Uterus (tissue), 4 donors: Measurements from ENCODE around the gene TAF11L11. TPM values are rescaled to one million over a fixed set of nuclear protein-coding genes. Genes with fewer than 3 reads are reported as not detected.
"Not testable (repeated sequence)": the region's sequence is repeated elsewhere in the genome, so short reads cannot be mapped to it uniquely, and the experiment has no call there.

Source experiments
- DNase-seq, 2 donors: peaks; one replicate each; pipeline ENCODE4 v3.0.0-alpha.2; 2019 to 2020
- H3K27ac ChIP-seq, 2 donors: fragments of 200-600 bp; sonication (generic); 1 replicate in 1 of 2; 2 replicates in 1 of 2; pipeline ENCODE4 v1.5.1; 2016 to 2018
- H3K27me3 ChIP-seq, 2 donors: fragments of 200-600 bp; sonication (generic); one replicate each; pipeline ENCODE4 v1.5.1; 2018 to 2019; ENCODE audit warnings: control low read depth in 1 of 2
- H3K36me3 ChIP-seq, 2 donors: fragments of 200-600 bp; sonication (generic); one replicate each; pipeline ENCODE4 v1.5.1; 2019; ENCODE audit warnings: control low read depth in 1 of 2
- H3K4me1 ChIP-seq, 2 donors: fragments of 200-600 bp; sonication (generic); one replicate each; pipeline ENCODE4 v1.5.1; 2018 to 2019; ENCODE audit warnings: control low read depth in 1 of 2
- H3K4me3 ChIP-seq, 2 donors: fragments of 200-600 bp; sonication (generic); 1 replicate in 1 of 2; 2 replicates in 1 of 2; pipeline ENCODE4 v1.5.1; 2018 to 2019; ENCODE audit warnings: mild to moderate bottlenecking in 1 of 2
- H3K9me3 ChIP-seq, 2 donors: fragments of 200-600 bp; sonication (generic); one replicate each; pipeline ENCODE4 v1.5.1; 2019; ENCODE audit warnings: control low read depth in 1 of 2
- CTCF ChIP-seq, 4 experiments: fragments of 200-600 bp in 2 of 4; fragments of 450-650 bp in 2 of 4; sonication (generic) in 2 of 4; IDR thresholded peaks; one replicate each; pipeline ENCODE4 v1.5.1; 2016 to 2019; ENCODE audit warnings: antibody characterized with exemption in 4 of 4, mild to moderate bottlenecking in 2 of 4, moderate library complexity in 1 of 4
- POLR2A ChIP-seq, 2 donors: fragments of 450-650 bp; IDR thresholded peaks; one replicate each; pipeline ENCODE4 v1.6.1; 2016; ENCODE audit warnings: antibody characterized with exemption in 2 of 2, mild to moderate bottlenecking in 1 of 2, moderate library complexity in 1 of 2
- intact Hi-C: fragments of 100-400 bp; cut with DNase I; formaldehyde crosslinking; loops from one replicate; pipeline ENCODE4 v1.15.1; 2023; ENCODE audit warnings: low total_unique reads
- total RNA-seq, 4 donors: library from RNA; depleted of rRNA in 3 of 4; stranded (reverse); fragments of >200 nt in 3 of 4; gene quantifications; one replicate each; pipeline versions ENCODE4 v1.1.0 to v1.2.4, GENCODE V29; 2014 to 2023
- donor health status: DM: yes; HTN: yes; CAD: no.

The TAF11L11 gene
- total RNA-seq, 4 donors from 2014 or later, result not detected

GRCh38 chr5:17614872-17615605, 11.1 kb downstream of the TAF11L11 start:
- H3K9me3 ChIP-seq, result no peaks in the 10 kb centered on the region
- no peaks in the 10 kb centered on the region for H3K4me1 ChIP-seq
- intact Hi-C loops, result no loop called here
- H3K27ac ChIP-seq, result no peak overlapping the region
- no peak overlapping the region for H3K4me3 ChIP-seq
- TF ChIP-seq CTCF (IDR thresholded peaks at IDR 0.05) (no peak), POLR2A (IDR thresholded peaks at IDR 0.05) (no peak)
- H3K36me3 ChIP-seq, result no peaks in the 10 kb centered on the region
- no peak for DNase-seq
- no peaks in the 10 kb centered on the region for H3K27me3 ChIP-seq

GRCh38 chr5:17619354-17619753, 15.4 kb downstream of the TAF11L11 start:
- no peaks in the 10 kb centered on the region for H3K4me1 ChIP-seq
- H3K27me3 ChIP-seq, result no peaks in the 10 kb centered on the region
- H3K36me3 ChIP-seq, result no peaks in the 10 kb centered on the region
- TF ChIP-seq CTCF (IDR thresholded peaks at IDR 0.05) (no peak), POLR2A (IDR thresholded peaks at IDR 0.05) (no peak)
- no peak overlapping the region for H3K27ac ChIP-seq
- intact Hi-C loops, result no loop called here
- H3K9me3 ChIP-seq, result no peaks in the 10 kb centered on the region
- no peak for DNase-seq
- no peak overlapping the region for H3K4me3 ChIP-seq

GRCh38 chr5:17620627-17621026, 16.6 kb downstream of the TAF11L11 start:
- H3K36me3 ChIP-seq, result no peaks in the 10 kb centered on the region
- H3K9me3 ChIP-seq, result no peaks in the 10 kb centered on the region
- TF ChIP-seq CTCF (IDR thresholded peaks at IDR 0.05), result no peak
- no peak for TF ChIP-seq POLR2A (IDR thresholded peaks at IDR 0.05)
- intact Hi-C loops, result no loop called here
- no peak overlapping the region for H3K27ac ChIP-seq
- no peak for DNase-seq
- no peak overlapping the region for H3K4me3 ChIP-seq
- no peaks in the 10 kb centered on the region for H3K4me1 ChIP-seq
- no peaks in the 10 kb centered on the region for H3K27me3 ChIP-seq

GRCh38 chr5:17625686-17626085, 21.7 kb downstream of the TAF11L11 start:
- Histone ChIP-seq H3K9me3 (no peaks in the 10 kb centered on the region), H3K4me1 (no peaks in the 10 kb centered on the region), H3K27ac (no peak overlapping the region), H3K27me3 (no peaks in the 10 kb centered on the region), H3K36me3 (no peaks in the 10 kb centered on the region), H3K4me3 (no peak overlapping the region)
- intact Hi-C loops, result no loop called here
- DNase-seq, result no peak
- TF ChIP-seq CTCF (IDR thresholded peaks at IDR 0.05), result no peak
- no peak for TF ChIP-seq POLR2A (IDR thresholded peaks at IDR 0.05)

GRCh38 chr5:17631788-17632187, 27.8 kb downstream of the TAF11L11 start, which contains the start of gene TAF11L13:
TSS of gene TAF11L13 (plus strand) at chr5:17632088.
- H3K36me3 ChIP-seq, intact Hi-C loops: not testable (repeated sequence)

More at GRCh38 chr5:17631788-17632187, 27.8 kb downstream of the TAF11L11 start, which contains the start of gene TAF11L13:
- not testable (repeated sequence) for DNase-seq, H3K27me3 ChIP-seq, H3K4me1 ChIP-seq, H3K4me3 ChIP-seq, H3K9me3 ChIP-seq, H3K27ac ChIP-seq
